ENCODE results near the gene MKRN3. TPM values are rescaled to one million over a fixed set of nuclear protein-coding genes. Genes with fewer than 3 reads are reported as not detected.

The MKRN3 gene
- total and polyA plus RNA-seq, 2 of the 8 experiments (the other 6 are each of a cell fraction or from before 2014, with no cell fraction given): not detected

- Histone ChIP-seq H3K27me3 (replicated peaks in 1 of 4; ENCODE audit: control insufficient read depth in 3 of 4, extremely low read depth in 1 of 4, insufficient read depth in 3 of 4, low read length in 3 of 4) (no peaks in the 10 kb centered on the region), H3K4me1 (replicated peaks in 1 of 4; ENCODE audit: control insufficient read depth in 3 of 4, insufficient read depth in 4 of 4, low read length in 3 of 4) (no peaks in the 10 kb centered on the region), H2BK5ac (ENCODE audit: low read depth, low read length) (no peak overlapping the region), H3K56ac (replicated peaks; ENCODE audit: insufficient read length, low read depth, low read length) (no peak overlapping the region), H3K79me1 (ENCODE audit: low read depth, low read length) (no peaks in the 10 kb centered on the region), H3K23me2 (ENCODE audit: low read depth, low read length) (no peaks in the 10 kb centered on the region), H2AFZ (ENCODE audit: low read length) (no peak overlapping the region), H3K4ac (replicated peaks; ENCODE audit: insufficient read length, low read depth, low read length) (no peak overlapping the region), H3K27ac (ENCODE audit: low read depth, low read length) (no peak overlapping the region), H2AK5ac (ENCODE audit: low read depth, low read length) (no peak overlapping the region), H3K79me2 (ENCODE audit: control insufficient read depth in 1 of 2, insufficient read depth in 2 of 2, low read length in 2 of 2) (no peaks in the 10 kb centered on the region), H4K8ac (ENCODE audit: extremely low read depth, insufficient read depth, low read length) (no peak overlapping the region), H2BK20ac (ENCODE audit: low read length) (no peak overlapping the region), H3K9ac (replicated peaks in 1 of 4; ENCODE audit: extremely low read depth in 1 of 4, low read depth in 3 of 4, low read length in 3 of 4) (no peak overlapping the region), H2BK15ac (ENCODE audit: low read length) (no peak overlapping the region), H4K91ac (replicated peaks; ENCODE audit: insufficient read length, low read length) (no peak overlapping the region), H2BK12ac (ENCODE audit: low read depth, low read length) (no peak overlapping the region), H4K20me1 (replicated peaks in 1 of 2; ENCODE audit: control insufficient read depth in 1 of 2, insufficient read depth in 2 of 2, low read length in 2 of 2) (no peaks in the 10 kb centered on the region), H2BK120ac (replicated peaks; ENCODE audit: low read depth, low read length) (no peak overlapping the region), H3K4me2 (ENCODE audit: insufficient read depth in 1 of 2, low read depth in 2 of 2, low read length in 2 of 2) (no peak overlapping the region), H3K9me3 (ENCODE audit: insufficient read depth in 2 of 2, low read depth in 1 of 2, low read length in 1 of 2) (peaks cover 44 to 53% of the 10 kb centered on the region in 2 experiments), H3K18ac (ENCODE audit: extremely low read depth, low read length) (no peak overlapping the region), H3K36me3 (ENCODE audit: control insufficient read depth in 2 of 4, insufficient read depth in 4 of 4, low read length in 3 of 4) (no peaks in the 10 kb centered on the region), H3K14ac (ENCODE audit: insufficient read length) (no peak overlapping the region), H4K5ac (ENCODE audit: insufficient read length, low read depth, low read length) (no peak overlapping the region), H3K23ac (ENCODE audit: insufficient read length) (no peak overlapping the region), H3K4me3 (ENCODE audit: extremely low read depth in 1 of 4, insufficient read depth in 2 of 4, low read depth in 3 of 4, low read length in 4 of 4) (no peak overlapping the region)
- CTCF ChIA-PET (ENCODE audit: partially characterized antibody): no interaction called here
- FAIRE-seq (no peak), DNase-seq (ENCODE audit: low read depth in 1 of 2, low spot score in 2 of 2) (no peak)
- WGBS, 2 experiments (ENCODE audit: extremely low coverage in 1 of 2, insufficient coverage in 1 of 2, insufficient read length in 1 of 2, insufficient replicate concordance in 2 of 2, low coverage in 1 of 2, low lambda C conversion rate in 2 of 2, missing lambda C conversion rate in 1 of 2): 88% methylated on average over 8 of the region's 8 CpGs; no CpG with 5 or more reads in 1 of the 2 experiments
- POLR2A ChIA-PET (ENCODE audit: partially characterized antibody): no interaction called here
- TF ChIP-seq CTCF (IDR thresholded peaks at IDR 0.05; ENCODE audit: control extremely low read depth in 1 of 3, insufficient read depth in 1 of 3, low read depth in 1 of 3, low read length in 3 of 3): no peak
- no peak for TF ChIP-seq BRCA1 (IDR thresholded peaks at IDR 0.05; ENCODE audit: low read depth, low read length)
- no peak for TF ChIP-seq RXRA (IDR thresholded peaks at IDR 0.05; ENCODE audit: insufficient read depth, low read depth, low read length)
- no peak for TF ChIP-seq CBX8 (IDR thresholded peaks at IDR 0.05; ENCODE audit: borderline replicate concordance, low read depth, low read length)
- no peak for TF ChIP-seq EZH2 (IDR thresholded peaks at IDR 0.05; ENCODE audit: low read depth, low read length, severe bottlenecking)
- no peak for TF ChIP-seq CREB1 (IDR thresholded peaks at IDR 0.05)
- no peak for TF ChIP-seq GTF2F1 (IDR thresholded peaks at IDR 0.05; ENCODE audit: borderline replicate concordance, low read depth, low read length)
- TF ChIP-seq NRF1 (IDR thresholded peaks at IDR 0.05; ENCODE audit: low read depth, low read length): no peak
- TF ChIP-seq JUN (IDR thresholded peaks at IDR 0.05; ENCODE audit: low read depth, low read length): no peak
- no peak for TF ChIP-seq USF2 (IDR thresholded peaks at IDR 0.05; ENCODE audit: low read length)
- no peak for TF ChIP-seq JUND (IDR thresholded peaks at IDR 0.05; ENCODE audit: low read length)
Observed at GRCh38 chr15:23566651-23567050, 1.2 kb downstream of the MKRN3 start.

Data from H1 (cell line).